GM19239 (cell line): ENCODE data around the gene AGAP1.

Experiments
- DNase-seq: peaks from one replicate; pipeline ENCODE4 v3.0.0; 2011; ENCODE audit warnings: low spot score; ENCODE audit not compliant: insufficient read length
- FAIRE-seq: peaks from 2 replicates; lab custom pipeline; 2011; peaks lifted over from hg19 to GRCh38; lab: Jason Lieb, UNC

The AGAP1 gene

DNA sequence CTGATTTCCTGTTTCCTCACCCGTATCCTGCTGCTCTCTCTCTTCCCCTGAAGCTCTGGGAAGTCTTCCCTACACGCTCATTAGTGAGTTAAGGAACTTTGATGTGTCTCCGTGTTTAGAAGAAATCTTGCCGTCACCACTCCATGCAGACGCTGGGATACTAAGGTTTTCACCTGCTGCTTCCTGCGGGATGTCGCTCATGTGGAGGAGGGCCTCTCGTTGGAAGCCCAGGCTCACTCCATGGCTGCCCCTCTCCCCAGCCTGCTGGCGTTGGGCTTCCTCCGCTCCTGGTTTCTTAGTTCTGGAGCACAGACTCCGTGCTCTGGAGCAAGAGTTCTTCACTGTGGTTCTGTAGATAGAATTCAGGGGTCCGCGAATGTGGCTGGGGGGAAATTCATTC, 348.0 kb downstream of the AGAP1 start:
- DNase-seq (no peak), FAIRE-seq (no peak)

DNA sequence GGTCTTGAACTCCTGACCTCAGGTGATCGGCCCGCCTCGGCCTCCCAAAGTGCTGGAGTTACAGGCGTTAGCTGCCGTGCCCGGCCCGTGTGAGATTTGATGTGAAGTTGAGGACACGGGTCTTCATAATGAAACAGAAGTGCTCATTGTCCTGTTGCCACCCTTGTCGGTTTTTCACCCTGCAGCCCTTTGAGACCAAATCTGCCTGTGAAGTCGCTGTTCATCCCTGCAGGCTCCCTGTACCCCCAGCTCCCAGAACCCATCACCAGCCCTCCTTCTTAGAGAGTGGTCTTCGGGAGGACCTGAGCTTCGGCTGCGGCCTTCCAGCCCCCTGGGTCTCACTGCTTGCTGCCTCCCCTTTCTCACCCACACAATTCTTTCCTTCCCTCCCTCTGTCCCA, 349.1 kb downstream of the AGAP1 start:
- no peak for FAIRE-seq
- no peak for DNase-seq

DNA sequence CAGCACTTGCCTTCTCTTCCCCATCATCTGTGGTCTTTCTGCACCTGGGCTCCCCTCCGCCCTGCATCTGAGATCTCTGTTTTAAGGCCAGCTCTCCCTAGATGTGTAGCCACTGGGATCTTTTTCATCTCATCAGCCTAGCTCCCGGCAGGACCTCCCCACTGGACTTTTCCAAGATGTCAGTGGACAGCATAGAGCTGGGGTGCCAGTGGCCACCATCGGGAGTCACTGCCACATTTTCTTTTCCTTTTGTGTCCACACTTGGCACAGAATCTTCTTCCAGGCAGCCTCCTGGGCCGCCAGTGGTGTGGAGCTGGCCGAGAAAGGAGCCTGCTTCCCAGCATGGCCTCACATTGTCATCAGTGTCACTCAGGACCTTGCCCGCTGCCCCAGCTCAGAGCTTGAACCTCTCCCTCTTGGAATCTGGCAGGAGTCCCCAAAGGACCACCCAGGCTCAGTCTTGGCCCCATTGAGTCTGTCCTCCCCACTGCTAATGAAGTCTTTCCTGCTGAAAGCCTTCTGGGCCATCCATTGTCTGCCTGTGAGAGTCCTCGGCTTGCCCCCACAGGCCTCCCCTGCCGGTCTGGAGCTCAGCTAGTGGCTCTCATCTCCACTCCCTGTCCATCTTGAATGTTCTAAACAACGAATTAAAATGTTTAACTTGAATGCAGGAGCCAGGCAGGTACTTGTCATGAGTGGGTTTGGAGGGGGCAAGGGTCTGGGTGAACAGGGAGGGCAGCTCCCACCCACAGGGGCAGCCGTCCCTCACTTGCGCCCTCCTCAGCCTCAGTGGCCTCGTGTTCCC, 349.9 kb downstream of the AGAP1 start:
- DNase-seq: no peak
- FAIRE-seq: no peak

DNA sequence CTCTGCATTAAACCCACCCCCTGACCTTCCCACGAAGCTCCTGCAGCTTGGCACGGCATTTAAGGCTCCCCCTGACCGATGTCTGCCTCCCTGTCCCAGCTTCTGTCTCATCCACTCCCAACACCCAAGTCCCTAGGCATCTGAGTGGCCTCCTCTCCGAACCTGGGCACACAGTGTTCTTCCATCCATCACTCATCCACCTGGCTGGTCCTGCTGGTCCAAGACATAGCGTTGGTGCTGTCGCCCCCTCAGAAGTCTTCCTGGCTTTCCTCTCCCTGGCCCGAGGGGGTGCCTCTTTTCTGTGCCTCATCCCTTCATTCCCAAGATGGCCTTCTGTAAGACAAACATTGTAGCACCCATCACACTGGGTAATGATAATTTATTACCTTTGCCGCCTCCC, 350.7 kb downstream of the AGAP1 start:
- DNase-seq: no peak
- no peak for FAIRE-seq

DNA sequence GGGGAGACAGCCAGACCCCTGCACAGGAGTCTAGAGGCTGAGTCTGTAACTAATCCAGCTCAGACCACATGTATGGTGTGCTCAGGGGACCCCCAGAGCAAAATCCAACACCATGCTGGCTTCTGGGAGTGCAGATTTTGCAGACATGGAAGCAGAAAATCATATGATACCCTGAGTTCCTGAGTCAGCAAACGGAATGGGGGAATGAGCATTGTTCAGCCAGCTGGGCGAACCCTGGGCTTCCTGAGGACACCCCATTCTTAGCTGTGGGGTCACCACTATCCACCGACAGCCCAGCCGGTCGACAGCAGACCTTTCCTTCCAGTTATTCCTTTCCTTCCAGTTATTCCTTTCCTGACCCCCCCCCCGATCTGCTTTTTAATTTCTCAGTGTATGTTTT, 351.4 kb downstream of the AGAP1 start:
- FAIRE-seq: no peak
- no peak for DNase-seq

DNA sequence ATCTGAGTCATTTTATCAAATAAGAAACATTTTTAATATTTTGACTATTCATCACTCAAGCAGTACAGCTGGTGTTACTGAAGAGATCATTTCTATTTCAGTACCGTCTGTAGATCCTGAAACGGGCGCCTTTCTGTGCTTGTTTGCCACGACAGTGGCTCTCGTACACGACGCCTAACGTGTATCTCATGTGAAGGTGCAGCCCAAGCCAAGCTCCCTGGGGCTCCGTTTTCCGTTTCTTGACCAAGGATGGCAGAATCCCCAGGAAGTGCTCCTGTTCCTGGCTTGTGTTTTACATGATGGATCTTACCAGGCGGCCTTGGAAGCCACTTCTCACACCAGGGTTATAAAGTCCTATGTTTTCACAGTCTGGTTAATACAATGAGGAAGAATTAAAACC, 353.7 kb downstream of the AGAP1 start:
- DNase-seq (no peak), FAIRE-seq (no peak)

DNA sequence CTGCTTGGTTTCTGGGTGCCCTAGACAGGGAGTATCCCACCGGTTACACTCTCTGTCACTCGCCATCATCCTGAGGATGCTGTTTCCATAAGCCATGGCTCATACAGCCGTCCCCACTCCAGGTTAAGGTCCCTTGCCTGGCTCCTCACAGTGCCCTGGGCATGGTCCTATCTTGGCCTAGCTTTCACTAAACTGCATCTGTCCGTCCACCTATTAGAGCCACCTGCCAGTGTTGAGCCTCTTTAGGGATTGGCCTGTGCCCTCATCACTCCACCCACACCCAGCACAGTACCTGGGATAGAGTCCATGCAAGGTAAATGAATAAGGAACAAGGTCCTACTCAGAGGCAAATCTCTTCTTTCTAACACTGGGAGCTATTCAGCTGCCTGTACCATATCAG, 354.2 kb downstream of the AGAP1 start:
- FAIRE-seq: no peak
- DNase-seq: no peak

DNA sequence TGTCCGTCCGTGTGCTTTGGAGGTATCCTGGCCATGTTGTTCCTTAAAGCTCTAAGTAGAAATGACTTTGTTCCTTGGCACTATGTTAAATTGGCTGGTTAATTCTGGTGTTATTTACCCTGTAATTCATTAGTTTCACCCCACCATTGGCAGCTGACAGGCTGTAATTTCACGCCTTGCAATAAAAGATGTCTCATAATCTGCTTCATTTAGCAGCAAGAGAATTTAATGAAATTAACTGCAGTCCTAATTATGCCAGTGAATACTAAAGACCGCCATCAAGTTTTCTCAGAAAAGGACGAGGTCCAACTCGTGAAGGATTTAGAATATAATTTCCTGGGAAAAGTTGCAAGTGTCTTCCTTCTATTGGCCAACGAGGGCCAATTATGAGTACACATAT, 355.1 kb downstream of the AGAP1 start:
- FAIRE-seq: no peak
- no peak for DNase-seq

DNA sequence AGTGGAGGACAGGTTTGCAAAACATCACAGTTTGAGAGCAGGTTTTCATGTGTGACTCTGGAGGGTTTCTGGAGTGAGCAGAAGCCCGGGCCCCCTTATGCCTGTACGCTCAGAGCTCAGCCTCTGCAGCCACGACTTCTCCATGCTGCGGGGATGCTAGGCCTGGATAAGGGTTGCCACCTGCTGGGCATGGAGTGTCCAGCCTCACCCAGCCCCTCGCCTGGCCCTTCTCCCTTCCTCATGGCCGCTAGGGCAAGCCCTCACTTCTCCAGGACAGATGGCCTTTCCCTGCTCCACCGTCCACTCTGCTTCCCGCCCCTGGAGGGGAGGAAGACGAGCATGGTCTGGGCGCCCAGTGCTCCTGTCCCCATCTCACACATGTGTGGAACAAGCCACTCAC, 355.6 kb downstream of the AGAP1 start:
- no peak for DNase-seq
- no peak for FAIRE-seq

DNA sequence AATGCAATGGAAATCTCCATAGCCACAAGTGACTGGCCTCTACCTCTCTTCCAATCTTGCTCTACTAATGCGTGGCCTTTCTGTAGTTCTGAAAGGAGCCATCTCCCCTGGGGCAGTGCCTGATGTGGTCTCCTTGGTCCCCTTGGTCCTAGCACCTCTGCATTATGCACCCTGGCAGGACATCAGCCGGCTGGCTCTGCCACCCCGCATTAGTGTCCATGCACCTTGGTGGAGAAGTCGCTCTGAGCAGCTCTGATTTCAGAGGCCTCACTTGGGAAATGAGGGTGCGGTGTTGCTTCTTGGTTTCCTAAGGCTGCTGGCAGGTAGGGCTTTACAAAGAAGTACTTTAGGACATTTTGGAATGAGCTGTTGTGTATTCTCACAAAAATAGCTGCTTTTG, 356.4 kb downstream of the AGAP1 start:
- FAIRE-seq (no peak), DNase-seq (no peak)

DNA sequence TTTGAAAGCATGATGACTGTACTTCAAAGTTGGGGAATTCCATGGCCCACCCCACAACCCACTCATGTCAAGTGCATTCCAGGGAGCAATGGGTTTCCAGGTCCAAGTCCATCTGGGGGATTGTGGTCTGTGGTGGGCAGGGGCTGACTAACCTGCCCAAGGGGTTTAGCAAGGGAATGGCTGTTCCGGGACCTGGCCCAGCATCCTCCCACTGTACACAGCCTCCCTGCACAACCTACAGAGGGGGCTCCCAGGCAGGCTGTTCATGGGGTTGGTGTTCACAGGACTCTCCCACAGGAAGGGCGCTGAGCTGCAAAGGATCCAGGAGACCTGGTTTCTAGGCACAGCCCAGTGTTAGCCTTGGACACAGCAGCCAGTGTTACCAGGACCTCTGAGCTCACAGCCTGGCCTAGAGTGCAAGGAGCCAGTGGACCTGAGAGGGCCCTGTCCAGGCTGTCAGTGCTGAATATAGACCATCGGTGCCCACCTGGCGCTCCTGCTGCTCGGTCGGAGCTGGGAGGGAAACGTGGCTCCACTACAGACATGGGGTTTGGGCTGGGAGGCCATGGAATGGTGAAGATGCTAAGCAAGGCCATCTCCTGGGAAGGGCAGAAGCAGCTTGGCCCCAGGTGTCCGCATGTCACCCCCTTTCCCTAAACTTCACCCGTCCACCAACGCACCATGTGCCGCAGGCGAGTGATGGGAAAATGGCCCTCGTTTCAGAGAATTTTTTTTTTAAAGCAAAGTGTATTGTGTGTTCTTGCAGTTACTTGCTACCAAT, 357.1 kb downstream of the AGAP1 start:
- FAIRE-seq: no peak
- DNase-seq: no peak

DNA sequence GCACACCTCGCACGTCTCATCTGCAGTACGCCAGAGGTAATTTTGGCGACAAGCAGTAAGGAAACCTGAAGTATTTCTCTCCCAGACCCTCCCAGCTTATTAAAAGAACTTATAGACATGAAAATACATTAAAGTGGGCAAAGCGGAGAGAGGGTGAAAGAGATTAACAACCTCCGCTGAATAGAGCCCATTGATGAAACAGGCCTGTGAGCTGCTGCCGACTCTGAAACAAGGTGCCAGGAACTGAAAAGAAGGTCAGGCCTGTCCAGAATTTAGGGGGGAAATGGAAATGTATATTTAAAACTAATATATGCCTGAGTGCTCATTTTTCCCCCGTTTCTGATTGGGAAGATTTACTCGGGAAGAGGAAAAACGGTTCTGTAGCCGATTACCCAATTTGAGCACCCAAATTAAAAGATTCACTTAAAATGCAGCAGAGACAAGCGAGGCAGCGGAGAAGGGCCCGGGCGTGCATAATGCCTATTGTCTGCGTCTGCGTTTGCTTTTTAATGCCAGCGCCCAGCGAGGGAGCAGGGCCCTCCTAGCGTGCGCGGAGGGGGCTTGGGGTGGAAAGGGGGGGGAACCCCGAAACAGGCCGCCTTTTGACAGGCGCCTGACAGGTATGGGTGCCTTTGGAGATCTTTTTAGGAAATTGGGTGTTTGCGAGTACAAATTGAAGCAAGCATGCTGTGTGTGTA, 358.1 kb downstream of the AGAP1 start:
- FAIRE-seq: no peak
- no peak for DNase-seq

DNA sequence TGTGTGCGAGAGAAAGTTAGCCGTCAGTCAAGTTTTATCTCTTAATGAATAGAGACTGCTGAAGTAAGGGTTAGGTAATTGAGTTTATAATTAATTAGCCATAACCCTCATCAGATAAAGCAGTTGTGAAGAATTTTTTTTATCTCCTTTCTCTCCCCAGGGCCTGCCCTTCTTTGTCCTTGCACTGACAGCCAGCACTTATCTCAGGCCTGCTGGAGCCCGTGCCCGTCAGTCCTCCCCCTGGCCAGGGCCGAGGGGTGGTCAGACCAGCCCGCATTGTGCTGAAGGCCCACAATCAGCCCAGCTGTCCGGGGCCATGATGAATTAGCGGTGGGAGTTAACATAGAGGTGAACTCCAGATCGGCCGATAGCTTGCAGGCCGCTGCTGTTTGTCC, 358.7 kb downstream of the AGAP1 start:
- no peak for DNase-seq
- FAIRE-seq: no peak

DNA sequence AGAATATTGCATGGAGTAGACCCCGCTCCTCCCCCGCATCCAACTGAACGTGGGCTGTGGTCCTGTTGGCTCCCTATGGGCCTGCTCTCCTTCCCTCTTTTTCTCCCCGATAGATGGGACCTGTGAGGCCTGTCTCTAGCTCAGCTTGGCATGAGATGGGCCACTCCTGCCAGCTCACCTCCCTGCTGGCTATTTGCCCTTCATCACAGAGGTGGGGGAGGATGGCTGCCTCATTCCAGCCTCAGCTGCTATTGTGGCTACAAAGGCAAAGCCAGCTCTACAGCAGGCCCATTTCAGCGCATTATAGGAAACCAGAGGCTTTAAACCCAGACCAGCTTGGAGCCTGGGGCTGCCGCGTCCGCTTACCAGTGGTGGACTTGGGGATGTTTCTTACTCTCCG, 360.4 kb downstream of the AGAP1 start:
- no peak for DNase-seq
- no peak for FAIRE-seq

DNA sequence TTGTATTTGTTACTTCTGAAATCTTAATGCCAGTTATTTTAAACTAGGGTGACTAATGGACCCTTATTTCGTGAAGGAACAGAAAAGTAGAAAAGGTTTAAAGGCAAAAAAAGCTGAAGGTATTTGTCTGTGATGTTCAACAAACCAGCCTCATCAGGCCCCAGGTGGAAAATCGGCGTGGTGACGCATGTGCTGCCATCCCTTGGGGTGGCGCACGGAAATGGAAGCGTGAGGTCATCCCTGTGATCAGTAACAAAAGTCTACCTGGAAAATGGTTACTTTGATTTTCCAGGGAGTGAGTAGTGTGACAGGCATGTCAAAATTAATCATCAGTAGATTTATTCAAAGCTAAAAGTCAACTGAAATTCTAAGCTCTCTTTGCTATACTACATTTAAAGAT, 361.2 kb downstream of the AGAP1 start:
- FAIRE-seq (no peak), DNase-seq (no peak)

DNA sequence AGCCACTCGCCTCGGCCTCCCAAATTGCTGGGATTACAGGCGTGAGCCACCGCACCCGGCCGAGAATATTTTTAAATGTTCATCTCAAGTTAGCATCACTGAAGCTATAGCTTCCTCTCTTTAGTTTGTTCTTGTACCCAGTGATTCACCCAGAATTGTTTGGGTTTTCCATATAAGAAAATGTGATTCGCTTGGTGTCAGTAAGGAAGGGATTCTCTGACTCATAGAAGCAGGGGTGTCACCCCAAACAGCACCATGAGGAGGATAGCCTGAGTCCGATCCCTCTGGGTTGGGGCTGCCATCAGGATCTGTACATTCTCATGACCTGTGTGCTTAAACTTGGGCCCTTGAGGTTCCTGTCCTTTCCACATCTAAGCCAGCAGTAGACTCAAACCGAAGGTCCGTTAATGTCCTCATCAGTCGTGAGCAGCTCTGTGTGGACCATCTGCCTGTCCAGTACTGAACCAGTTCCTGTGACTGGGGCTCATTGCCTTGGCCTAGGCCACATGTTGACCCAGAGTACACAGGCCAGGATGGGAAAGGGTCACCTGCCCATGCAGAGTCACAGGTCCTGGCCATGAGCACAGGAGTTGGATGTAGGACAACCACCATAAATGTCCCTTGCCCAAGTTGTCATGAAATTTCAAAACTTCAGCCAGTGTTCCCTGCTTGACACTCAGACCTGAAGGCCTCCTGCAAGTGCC, 362.5 kb downstream of the AGAP1 start:
- FAIRE-seq (no peak), DNase-seq (no peak)

DNA sequence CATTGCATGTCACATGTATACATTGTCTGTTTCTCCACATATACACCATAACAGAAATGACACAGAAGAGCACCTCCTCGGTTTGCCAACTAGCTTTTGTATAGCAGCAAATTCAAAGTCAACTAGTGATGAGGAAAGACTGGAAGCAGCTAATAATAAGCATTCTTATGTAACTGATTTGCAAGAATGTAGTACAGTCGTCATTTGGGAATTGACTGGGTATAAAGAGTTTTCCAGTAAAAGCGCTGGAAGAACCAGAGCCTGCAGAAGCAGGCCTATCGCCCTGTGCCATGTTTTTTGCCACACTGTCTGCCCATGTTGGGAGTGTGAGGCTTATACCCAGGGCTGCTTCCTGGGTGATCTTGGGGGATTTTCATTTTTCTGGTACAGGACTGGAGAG, 363.8 kb downstream of the AGAP1 start:
- DNase-seq (no peak), FAIRE-seq (no peak)

DNA sequence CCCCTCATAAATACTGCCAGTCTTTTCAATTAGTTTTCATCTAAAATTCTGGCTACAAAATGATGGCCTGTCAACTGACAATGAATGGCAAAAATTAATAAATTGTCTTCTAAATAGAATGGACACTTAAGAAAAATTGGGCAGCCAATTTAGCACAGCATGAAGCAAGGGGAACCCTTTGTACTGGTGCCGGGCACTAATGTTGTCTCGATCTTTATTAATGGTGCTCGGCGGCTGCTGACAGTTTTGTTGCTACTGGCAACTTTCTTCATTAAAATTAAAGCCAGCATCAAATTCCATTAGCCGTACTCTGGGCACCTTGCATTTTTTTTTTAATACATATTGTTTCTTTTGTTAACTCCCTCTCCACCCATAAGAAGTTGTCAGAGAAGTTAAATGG, 365.0 kb downstream of the AGAP1 start:
- DNase-seq (no peak), FAIRE-seq (no peak)

DNA sequence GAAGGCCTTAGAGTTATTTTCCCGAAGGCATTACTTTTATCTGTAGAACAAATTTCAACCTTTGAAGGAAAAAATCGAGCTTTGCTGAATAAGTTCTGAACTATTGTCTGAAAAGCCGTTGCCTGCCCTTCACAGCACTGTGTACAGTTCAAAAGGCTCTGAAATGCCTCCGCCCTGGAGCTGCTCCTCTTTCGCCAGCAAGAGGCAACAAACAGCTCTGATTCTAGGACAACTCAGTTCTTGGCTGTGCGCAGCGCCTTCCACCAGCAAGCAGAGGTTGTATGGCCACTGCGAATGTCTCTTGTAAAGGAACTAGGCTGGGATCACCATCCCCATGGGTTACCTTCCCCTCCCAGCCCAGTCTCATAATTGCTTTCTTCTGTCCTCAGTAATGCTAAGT, 365.8 kb downstream of the AGAP1 start:
- FAIRE-seq: no peak
- no peak for DNase-seq

DNA sequence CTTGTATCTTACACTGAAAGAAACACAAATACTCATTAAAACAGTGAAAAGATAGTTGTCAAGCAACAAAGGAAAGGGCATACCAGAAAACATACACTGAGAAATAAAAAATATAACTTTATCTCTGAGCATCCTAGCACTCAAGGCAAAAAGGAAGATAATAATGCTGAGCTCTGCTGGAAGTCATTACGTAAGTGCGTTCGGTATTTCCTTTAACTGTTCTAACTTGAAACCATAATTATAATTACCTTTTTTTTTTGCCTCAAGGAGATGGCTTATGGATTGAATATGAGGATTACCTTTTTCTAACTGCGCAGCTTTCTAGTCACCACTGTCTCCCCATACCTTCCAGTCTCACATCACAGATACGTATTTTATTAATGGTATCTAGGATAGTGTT, 366.3 kb downstream of the AGAP1 start:
- DNase-seq (no peak), FAIRE-seq (no peak)

DNA sequence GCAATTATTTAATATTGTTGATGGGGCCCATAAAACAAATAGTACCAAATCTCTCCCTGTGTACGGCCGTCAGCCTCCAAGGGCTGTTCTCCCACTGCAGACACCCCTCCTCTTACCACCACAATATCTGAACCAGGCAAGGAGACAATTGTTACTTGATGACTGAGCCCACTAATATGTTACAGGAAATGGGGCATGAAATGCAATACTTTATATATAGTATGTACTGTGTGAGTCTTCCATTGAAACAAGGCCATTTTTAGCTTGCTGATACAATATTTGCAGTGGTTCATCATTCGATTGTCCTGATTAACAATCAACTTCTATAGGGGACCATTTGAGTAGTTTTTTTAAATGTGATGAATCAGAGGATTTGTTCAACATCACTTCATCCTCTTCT, 367.0 kb downstream of the AGAP1 start:
- FAIRE-seq: no peak
- no peak for DNase-seq
